AG10803 (cell line): ENCODE data around the gene PATE4.
"Not testable (repeated sequence)": the region's sequence is repeated elsewhere in the genome, so short reads cannot be mapped to it uniquely, and the experiment has no call there.

Experiments used
- DNase-seq: peaks from one replicate; pipeline ENCODE4 v3.0.0; 2010; ENCODE audit warnings: low read depth
- H3K4me3 ChIP-seq: 2 replicates; pipeline ENCODE4 v1.5.1; 2011; ENCODE audit warnings: mild to moderate bottlenecking, low read length, control low read depth
- CTCF ChIP-seq: conservative IDR thresholded peaks from 2 replicates; pipeline ENCODE4 v1.5.1; 2011; ENCODE audit warnings: mild to moderate bottlenecking, low read length, control low read depth, inconsistent platforms

Gene PATE4

GRCh38 chr11:125807909-125808308, 25.2 kb upstream of the PATE4 start:
- DNase-seq = peak; percentile 12
- no peak for TF ChIP-seq CTCF
- H3K4me3 ChIP-seq = no peak overlapping the region

GRCh38 chr11:125835748-125836147, 2.6 kb downstream of the PATE4 start:
- no peak overlapping the region for H3K4me3 ChIP-seq
- DNase-seq = no peak
- TF ChIP-seq CTCF = no peak

GRCh38 chr11:125842321-125842948, 9.3 kb downstream of the PATE4 start:
- no peak for TF ChIP-seq CTCF
- H3K4me3 ChIP-seq = no peak overlapping the region
- DNase-seq = no peak

- no peak for TF ChIP-seq CTCF
- DNase-seq = no peak
Observed at GRCh38 chr11:125846188-125846587, 13.1 kb downstream of the PATE4 start.

GRCh38 chr11:125857670-125858069, 24.6 kb downstream of the PATE4 start:
- H3K4me3 ChIP-seq, DNase-seq: not testable (repeated sequence)

More at GRCh38 chr11:125846188-125846587, 13.1 kb downstream of the PATE4 start:
- H3K4me3 ChIP-seq = no peak overlapping the region

- not testable (repeated sequence) for H3K4me3 ChIP-seq, DNase-seq
Observed at GRCh38 chr11:125862786-125863185, 29.7 kb downstream of the PATE4 start.

- not testable (repeated sequence) for H3K4me3 ChIP-seq, DNase-seq
Observed at GRCh38 chr11:125865354-125865753, 32.2 kb downstream of the PATE4 start.

GRCh38 chr11:125869521-125869920, 36.4 kb downstream of the PATE4 start:
- DNase-seq = no peak
- no peak for TF ChIP-seq CTCF
- H3K4me3 ChIP-seq = no peak overlapping the region
